ENCODE results near the gene TEKT1. TPM values are rescaled to one million over a fixed set of nuclear protein-coding genes. Genes with fewer than 3 reads are reported as not detected.
"Not testable (repeated sequence)": the region's sequence is repeated elsewhere in the genome, so short reads cannot be mapped to it uniquely, and the experiment has no call there.

TEKT1 gene
- total RNA-seq, 1 donor from 2014 or later = not detected

GRCh38 chr17:6775871-6776405 is 55.6 kb downstream of the TEKT1 start, which contains the start of gene FBXO39:
TSS of gene FBXO39 (plus strand) at chr17:6776215. CDS start at chr17:6779869, 3,654 bp downstream.
- DNase-seq (ENCODE audit: low spot score) = no peak
- intact Hi-C loops (cut with DNase I) = no loop called here

- intact Hi-C loops (cut with DNase I); DNase-seq (ENCODE audit: low spot score): not testable (repeated sequence)
These were observed 56.6 kb downstream of the TEKT1 start for GRCh38 chr17:6774906-6775305.

- no peak for DNase-seq (ENCODE audit: low spot score)
- intact Hi-C loops (cut with DNase I) = no loop called here
These were observed 59.5 kb downstream of the TEKT1 start for GRCh38 chr17:6772016-6772415.

- intact Hi-C loops (cut with DNase I) = no loop called here
- DNase-seq (ENCODE audit: low spot score) = no peak
These were observed 63.1 kb downstream of the TEKT1 start for GRCh38 chr17:6768447-6768846.

- no peak for DNase-seq (ENCODE audit: low spot score)
These were observed 69.8 kb downstream of the TEKT1 start for GRCh38 chr17:6761779-6762178.

GRCh38 chr17:6757747-6758146 is 73.8 kb downstream of the TEKT1 start:
- intact Hi-C loops (cut with DNase I) = no loop called here
- DNase-seq (ENCODE audit: low spot score) = no peak

More at GRCh38 chr17:6761779-6762178, 69.8 kb downstream of the TEKT1 start:
- intact Hi-C loops (cut with DNase I) = no loop called here

GRCh38 chr17:6756425-6757031 is 75.0 kb downstream of the TEKT1 start:
- intact Hi-C loops (cut with DNase I) = no loop called here
- no peak for DNase-seq (ENCODE audit: low spot score)

GRCh38 chr17:6755731-6756184 is 75.8 kb downstream of the TEKT1 start, which contains the start of gene XAF1:
TSS of gene XAF1 (plus strand) at chr17:6756046. CDS start at chr17:6756079, 33 bp downstream.
- peak; percentile 80 for DNase-seq (ENCODE audit: low spot score)
- intact Hi-C loops (cut with DNase I) = no loop called here

- intact Hi-C loops (cut with DNase I) = no loop called here
- no peak for DNase-seq (ENCODE audit: low spot score)
These were observed 76.2 kb downstream of the TEKT1 start for GRCh38 chr17:6755281-6755680.

GRCh38 chr17:6753546-6753945 is 78.0 kb downstream of the TEKT1 start:
- intact Hi-C loops (cut with DNase I) = loop anchor here (5.0 kb wide), 1 partner anchor 269 kb away; the partner anchor contains the start of gene BCL6B
- no peak for DNase-seq (ENCODE audit: low spot score)

- intact Hi-C loops (cut with DNase I) = loop anchor here (5.0 kb wide), 1 partner anchor 269 kb away; the partner anchor contains the start of gene BCL6B
- DNase-seq (ENCODE audit: low spot score) = peak; percentile 89
These were observed 78.5 kb downstream of the TEKT1 start for GRCh38 chr17:6753006-6753445.

GRCh38 chr17:6752068-6752909 is 79.2 kb downstream of the TEKT1 start:
- intact Hi-C loops (cut with DNase I) = loop anchor here (5.0 kb wide), 1 partner anchor 270 kb away; the partner anchor contains the start of gene BCL6B
- no peak for DNase-seq (ENCODE audit: low spot score)

GRCh38 chr17:6749519-6749918 is 82.0 kb downstream of the TEKT1 start:
- no peak for DNase-seq (ENCODE audit: low spot score)
- intact Hi-C loops (cut with DNase I) = no loop called here

GRCh38 chr17:6748617-6749016 is 82.9 kb downstream of the TEKT1 start:
- DNase-seq (ENCODE audit: low spot score) = no peak
- intact Hi-C loops (cut with DNase I) = no loop called here

Other genes with a start within 250 kb of the TEKT1 start
- 7.8 TPM for gene KIAA0753, start 191.0 kb downstream of the TEKT1 start, total RNA-seq
- 51.0 TPM for gene TXNDC17, start 190.7 kb downstream of the TEKT1 start, total RNA-seq
- gene MED31, start 180.1 kb downstream of the TEKT1 start, total RNA-seq = 15.6 TPM
- 0.48 TPM for gene C17orf100, start 180.0 kb downstream of the TEKT1 start, total RNA-seq
- 0.11 TPM for gene SLC13A5, start 118.4 kb downstream of the TEKT1 start, total RNA-seq
- gene XAF1, start 75.7 kb downstream of the TEKT1 start, total RNA-seq = 31.7 TPM
- gene FBXO39, start 55.5 kb downstream of the TEKT1 start, total RNA-seq = not detected
- not detected for gene ALOX12, start 164.3 kb upstream of the TEKT1 start, total RNA-seq
- 171 TPM for gene RNASEK, start 180.9 kb upstream of the TEKT1 start, total RNA-seq
- 8.8 TPM for gene BCL6B, start 191.3 kb upstream of the TEKT1 start, total RNA-seq
- gene SLC16A13, start 204.3 kb upstream of the TEKT1 start, total RNA-seq = 0.48 TPM
- gene SLC16A11, start 212.4 kb upstream of the TEKT1 start, total RNA-seq = 1.1 TPM
- 3.0 TPM for gene CLEC10A, start 248.5 kb upstream of the TEKT1 start, total RNA-seq